OCI-LY3 (cell line): ENCODE results near the gene C20orf173.

Experiments
- H2AFZ ChIP-seq: fragments of 200-600, 300-600 bp; shearing (Covaris generic); 2 replicates; pipeline ENCODE4 v1.6.0; 2014; ENCODE audit warnings: antibody characterized with exemption, low read depth, low read length
- H3K27ac ChIP-seq: fragments of 200-600, 300-600 bp; sonication (generic); 2 replicates; pipeline ENCODE4 v1.5.1; 2014; ENCODE audit warnings: mild to moderate bottlenecking, low read length, moderate library complexity, mixed read lengths
- H3K27me3 ChIP-seq: fragments of 200-600, 300-600 bp; sonication (generic); 2 replicates; pipeline ENCODE4 v1.6.1; 2014; ENCODE audit warnings: low read depth, low read length, mixed read lengths
- H3K36me3 ChIP-seq: fragments of 200-600, 300-600 bp; sonication (generic); replicated peaks from 2 replicates; pipeline ENCODE3; 2014; ENCODE audit warnings: low read depth, low read length, mixed read lengths
- H3K4me1 ChIP-seq: fragments of 300-600, 200-600 bp; sonication (generic); 2 replicates; pipeline ENCODE4 v1.6.1; 2014; ENCODE audit warnings: low read length, mixed read lengths
- H3K4me2 ChIP-seq: fragments of 200-600, 300-600 bp; sonication (generic); 2 replicates; pipeline ENCODE4 v1.6.1; 2014; ENCODE audit warnings: low read length, mixed read lengths
- H3K4me3 ChIP-seq: fragments of 300-600, 200-600 bp; sonication (generic); 2 replicates; pipeline ENCODE4 v1.5.1; 2014; ENCODE audit warnings: antibody characterized with exemption, mild to moderate bottlenecking, low read length, moderate library complexity
- H3K79me2 ChIP-seq: fragments of 300-600, 200-600 bp; shearing (Covaris generic); 2 replicates; pipeline ENCODE4 v1.6.1; 2014; ENCODE audit warnings: mild to moderate bottlenecking, low read length, mixed read lengths
- H3K9ac ChIP-seq: fragments of 300-600, 200-600 bp; shearing (Covaris generic); 2 replicates; pipeline ENCODE4 v1.6.0; 2014; ENCODE audit warnings: mild to moderate bottlenecking, low read length, moderate library complexity
- H3K9me3 ChIP-seq: fragments of 200-600, 300-600 bp; shearing (Covaris generic); 2 replicates; pipeline ENCODE4 v1.6.1; 2014; ENCODE audit warnings: low read length, mixed read lengths; ENCODE audit not compliant: insufficient read depth
- H4K20me1 ChIP-seq: fragments of 200-600, 300-600 bp; sonication (generic); 2 replicates; pipeline ENCODE4 v1.6.1; 2016; ENCODE audit warnings: low read length, mixed read lengths; ENCODE audit not compliant: insufficient read depth
- CTCF ChIP-seq: fragments of 200-600, 300-600 bp; sonication (generic); IDR thresholded peaks from 2 replicates; pipeline ENCODE4 v1.5.1; 2014; ENCODE audit warnings: antibody characterized with exemption, low read length, low read depth
- EZH2phosphoT487 ChIP-seq: fragments of 200-600 bp; shearing (Covaris generic); IDR thresholded peaks from 2 replicates; pipeline ENCODE4 v1.6.1; 2018; ENCODE audit warnings: antibody characterized with exemption, mixed run types, low read depth

The C20orf173 gene

GRCh38 chr20:35497780-35498189 is 31.7 kb downstream of the C20orf173 start:
- no peaks in the 10 kb centered on the region for H3K79me2 ChIP-seq

DNA sequence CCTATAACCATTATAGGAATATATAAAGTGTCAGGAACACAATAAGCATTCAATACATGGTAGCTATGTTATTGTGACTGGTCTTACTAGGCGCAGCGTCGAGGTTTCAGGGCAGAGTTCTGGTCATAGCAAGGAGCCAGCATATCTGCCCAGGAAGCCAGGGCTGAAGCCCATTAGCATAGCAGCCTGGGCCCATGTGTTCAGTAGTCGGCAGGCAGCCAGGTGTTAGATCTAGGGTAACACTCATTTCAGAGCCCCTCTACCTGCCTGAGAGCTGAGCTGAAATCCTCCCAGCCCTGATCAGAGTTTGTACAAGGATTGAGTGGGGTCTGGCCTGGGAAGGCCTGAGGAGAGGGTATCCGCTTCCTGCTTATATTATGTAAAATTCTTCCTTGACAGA is 32.1 kb downstream of the C20orf173 start:
- Histone ChIP-seq H4K20me1 (peaks cover 7% of the 10 kb centered on the region), H3K27ac (no peak overlapping the region), H3K9ac (no peak overlapping the region), H3K4me2 (no peak overlapping the region), H3K4me1 (peaks cover 15% of the 10 kb centered on the region), H3K4me3 (no peak overlapping the region), H3K9me3 (no peaks in the 10 kb centered on the region), H3K27me3 (no peaks in the 10 kb centered on the region), H2AFZ (no peak overlapping the region), H3K79me2 (no peaks in the 10 kb centered on the region), H3K36me3 (peaks cover 63% of the 10 kb centered on the region)
- no peak for TF ChIP-seq EZH2phosphoT487
- TF ChIP-seq CTCF: no peak

More at GRCh38 chr20:35497780-35498189, 31.7 kb downstream of the C20orf173 start:
- Histone ChIP-seq H3K4me3 (no peak overlapping the region), H3K9me3 (no peaks in the 10 kb centered on the region), H3K4me1 (peaks cover 20% of the 10 kb centered on the region), H3K27me3 (no peaks in the 10 kb centered on the region), H2AFZ (no peak overlapping the region), H4K20me1 (peaks cover 11% of the 10 kb centered on the region), H3K36me3 (peaks cover 63% of the 10 kb centered on the region), H3K4me2 (no peak overlapping the region), H3K27ac (no peak overlapping the region), H3K9ac (no peak overlapping the region)
- no peak for TF ChIP-seq EZH2phosphoT487
- no peak for TF ChIP-seq CTCF

GRCh38 chr20:35496481-35496880 is 33.0 kb downstream of the C20orf173 start:
- Histone ChIP-seq H3K27ac (no peak overlapping the region), H3K9ac (no peak overlapping the region), H3K9me3 (no peaks in the 10 kb centered on the region), H3K36me3 (peaks cover 68% of the 10 kb centered on the region), H3K27me3 (no peaks in the 10 kb centered on the region), H4K20me1 (no peaks in the 10 kb centered on the region), H3K79me2 (no peaks in the 10 kb centered on the region), H3K4me2 (no peak overlapping the region), H2AFZ (no peak overlapping the region), H3K4me3 (no peak overlapping the region), H3K4me1 (peaks cover 7% of the 10 kb centered on the region; the same call in 1 of the 2 replicates)
- TF ChIP-seq EZH2phosphoT487 (no peak), CTCF (no peak)

DNA sequence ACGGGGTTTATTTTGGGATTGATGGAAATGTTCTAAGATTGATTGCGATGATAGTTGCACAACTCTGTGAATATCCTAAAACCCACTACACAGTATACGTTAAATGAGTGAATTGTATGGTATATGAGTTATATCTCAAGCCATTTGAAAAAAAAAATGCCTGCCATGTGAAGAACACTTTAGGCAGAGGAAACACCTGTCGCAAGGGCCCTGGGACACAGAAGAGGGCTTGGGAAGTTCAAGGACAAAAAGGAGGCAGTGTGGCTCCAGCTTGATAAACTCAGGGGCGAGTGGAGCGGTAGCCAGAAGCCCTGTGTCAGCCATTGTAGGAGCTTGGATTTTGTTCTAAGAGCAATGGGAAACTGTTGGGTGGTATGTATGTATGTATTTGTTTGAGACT is 37.1 kb downstream of the C20orf173 start:
- Histone ChIP-seq H2AFZ (no peak overlapping the region), H3K4me2 (no peak overlapping the region), H3K27ac (no peak overlapping the region), H4K20me1 (no peaks in the 10 kb centered on the region), H3K36me3 (peaks cover 60% of the 10 kb centered on the region), H3K4me3 (no peak overlapping the region), H3K9me3 (no peaks in the 10 kb centered on the region), H3K9ac (no peak overlapping the region), H3K79me2 (0 out of 2 replicates have a peak, but pooled peaks cover 4% of the 10 kb centered on the region), H3K4me1 (peaks cover 12% of the 10 kb centered on the region), H3K27me3 (no peaks in the 10 kb centered on the region)
- TF ChIP-seq EZH2phosphoT487 (no peak), CTCF (no peak)
